ENCODE measurements around the gene ZNF556. TPM values are rescaled to one million over a fixed set of nuclear protein-coding genes. Genes with fewer than 3 reads are reported as not detected.

Gene ZNF556
- 3.0 TPM for total RNA-seq

GRCh38 chr19:2867025-2867991, at the start of gene ZNF556:
Gene ZNF556, plus strand, starts transcription at chr19:2867335. Its CDS starts 87 bp downstream, at chr19:2867422.

DNA sequence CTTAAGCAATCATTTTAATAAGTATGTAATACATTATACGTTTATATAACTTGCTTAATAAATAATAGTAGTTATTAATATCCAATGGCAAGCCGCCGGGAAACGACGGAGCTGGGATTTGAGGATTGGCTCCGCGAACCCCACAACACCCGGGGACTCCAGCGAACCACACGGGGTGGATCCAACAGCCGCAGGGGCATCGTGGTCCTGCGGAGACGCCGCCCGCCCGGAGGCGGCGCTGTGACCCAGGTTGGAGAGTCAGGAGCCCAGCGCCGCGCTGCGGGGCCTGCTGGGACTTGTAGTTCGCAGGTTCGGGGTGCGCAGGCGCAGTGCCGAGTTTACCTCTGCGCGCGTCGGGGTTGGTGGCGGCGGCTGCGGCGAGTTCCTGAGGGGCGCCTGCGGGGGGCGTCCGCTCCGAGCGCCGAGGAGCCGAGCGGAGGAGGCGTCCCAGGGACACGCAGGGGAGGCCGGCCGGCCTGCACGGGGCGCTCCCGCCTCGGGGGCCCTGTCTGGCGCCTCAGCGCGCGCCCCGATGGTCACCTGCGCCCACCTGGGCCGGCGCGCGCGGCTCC, 47.5 kb upstream of the ZNF556 start, which contains the start of gene ZNF554:
Gene ZNF554, plus strand, starts transcription at position 329 of the 572 bp plus-strand sequence. Its CDS starts 204 bp downstream, at position 533.

DNA sequence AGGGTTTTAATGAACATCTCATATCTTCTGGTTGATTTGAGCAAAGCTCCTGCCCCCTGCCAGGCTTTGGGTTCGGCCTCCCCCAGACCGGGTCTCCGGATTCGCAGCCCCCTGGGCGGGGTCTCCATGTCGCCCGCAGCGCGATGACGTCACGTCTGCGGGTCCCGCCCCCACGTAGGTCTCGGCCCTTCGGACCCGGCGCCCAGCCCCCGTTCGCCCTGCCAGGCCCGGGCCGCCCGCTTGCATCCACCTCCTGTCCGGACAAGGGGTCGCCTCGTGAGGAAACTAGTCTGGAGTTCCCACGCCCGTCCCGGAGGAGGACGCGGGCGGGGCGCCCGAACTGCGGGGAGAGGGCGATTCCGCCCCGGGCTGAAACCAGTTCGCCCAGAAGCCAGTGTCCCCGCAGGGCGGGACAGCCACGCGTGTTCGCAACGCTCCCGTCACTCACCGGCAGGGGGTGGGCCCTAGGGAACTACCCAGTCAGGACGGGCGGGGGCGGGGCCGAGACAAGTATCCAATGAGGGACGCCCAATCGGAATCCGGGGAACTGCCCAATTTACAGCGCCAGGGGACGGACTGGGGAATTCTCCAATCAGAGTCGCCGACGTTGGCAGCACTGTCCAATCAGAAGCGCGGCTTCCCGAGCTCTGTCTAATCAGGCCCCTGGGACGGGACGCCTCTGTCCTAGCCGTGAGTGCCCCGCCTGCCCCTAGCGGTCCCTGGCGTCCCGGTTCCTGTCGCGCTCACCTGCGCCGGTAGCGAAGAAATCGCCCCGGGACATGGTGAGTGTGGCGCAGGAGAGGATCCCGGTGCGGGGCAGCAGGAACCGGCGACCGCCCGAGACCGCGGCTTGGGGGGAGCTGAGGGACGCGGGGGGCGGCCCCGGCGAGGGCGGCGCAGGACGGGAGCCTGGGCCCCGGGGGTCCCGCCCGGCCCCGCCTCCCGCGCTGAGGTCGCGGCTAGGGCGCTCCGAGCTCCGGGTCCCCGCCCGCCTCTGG, 26.0 kb upstream of the ZNF556 start, which contains the start of gene ZNF555:
Gene ZNF555, plus strand, starts transcription at position 682 of the 998 bp plus-strand sequence. Its CDS starts 98 bp downstream, at position 780.

GRCh38 chr19:2900296-2901252, 33.4 kb downstream of the ZNF556 start, which contains the start of gene ZNF57:
Gene ZNF57, plus strand, starts transcription at chr19:2900928. Its CDS starts 118 bp downstream, at chr19:2901046.

Other genes starting within 250 kb of the ZNF556 start
- 12.3 TPM for gene GNG7, start 164.6 kb upstream of the ZNF556 start, total RNA-seq
- gene DIRAS1, start 146.0 kb upstream of the ZNF556 start, total RNA-seq = 11.7 TPM
- gene SLC39A3, start 127.3 kb upstream of the ZNF556 start, total RNA-seq = 17.0 TPM
- 48.4 TPM for gene SGTA, start 84.1 kb upstream of the ZNF556 start, total RNA-seq
- gene THOP1, start 81.8 kb upstream of the ZNF556 start, total RNA-seq = 93.8 TPM
- gene ZNF554, start 47.5 kb upstream of the ZNF556 start, total RNA-seq = 12.8 TPM
- 21.1 TPM for gene ZNF555, start 25.9 kb upstream of the ZNF556 start, total RNA-seq
- 5.6 TPM for gene ZNF57, start 33.6 kb downstream of the ZNF556 start, total RNA-seq
- 7.6 TPM for gene ZNF77, start 77.6 kb downstream of the ZNF556 start, total RNA-seq
- gene TLE6, start 110.2 kb downstream of the ZNF556 start, total RNA-seq = 5.2 TPM
- gene TLE2, start 161.9 kb downstream of the ZNF556 start, total RNA-seq = 40.1 TPM
- gene TLE5, start 195.2 kb downstream of the ZNF556 start, total RNA-seq = 128 TPM
- 40.5 TPM for gene GNA11, start 227.0 kb downstream of the ZNF556 start, total RNA-seq